Body of pancreas (tissue), 4 donors: ENCODE results near the gene CLDN7.

Source experiments
- POLR2A ChIP-seq, 3 donors: fragments of 450-650 bp; IDR thresholded peaks; one replicate each; pipeline ENCODE4 v1.6.1; 2016; ENCODE audit warnings: antibody characterized with exemption in 3 of 3, mild to moderate bottlenecking in 2 of 3
- TF ChIP-seq, protein P1 (sequence below), 7 experiments: fragments of 450-650 bp in 4 of 7; fragments of 200-600 bp in 3 of 7; sonication (generic) in 3 of 7; IDR thresholded peaks; one replicate each; pipeline ENCODE4 v1.5.1; 2016 to 2019; ENCODE audit warnings: antibody characterized with exemption in 7 of 7

DNA sequence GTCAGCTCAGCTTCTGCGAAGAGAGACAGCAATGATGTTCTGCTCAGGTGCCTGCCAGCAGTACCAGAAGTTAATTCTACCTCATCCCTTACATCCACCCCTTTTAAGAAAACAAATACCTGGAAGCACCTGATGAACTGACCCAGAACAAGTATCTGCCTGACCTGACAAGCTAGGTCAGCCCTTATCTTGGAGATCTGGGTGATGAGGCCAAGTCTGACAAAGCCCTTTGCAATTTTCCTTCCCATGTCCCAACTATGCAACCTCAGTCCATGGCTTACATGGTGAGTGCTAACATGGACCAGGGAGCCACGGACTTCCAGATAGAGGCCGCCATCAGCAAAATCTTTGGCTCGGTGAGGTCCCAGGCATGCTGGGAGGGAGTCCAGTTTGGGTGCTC lies 38.9 kb downstream of the CLDN7 start:
- TF ChIP-seq, protein P1, sequence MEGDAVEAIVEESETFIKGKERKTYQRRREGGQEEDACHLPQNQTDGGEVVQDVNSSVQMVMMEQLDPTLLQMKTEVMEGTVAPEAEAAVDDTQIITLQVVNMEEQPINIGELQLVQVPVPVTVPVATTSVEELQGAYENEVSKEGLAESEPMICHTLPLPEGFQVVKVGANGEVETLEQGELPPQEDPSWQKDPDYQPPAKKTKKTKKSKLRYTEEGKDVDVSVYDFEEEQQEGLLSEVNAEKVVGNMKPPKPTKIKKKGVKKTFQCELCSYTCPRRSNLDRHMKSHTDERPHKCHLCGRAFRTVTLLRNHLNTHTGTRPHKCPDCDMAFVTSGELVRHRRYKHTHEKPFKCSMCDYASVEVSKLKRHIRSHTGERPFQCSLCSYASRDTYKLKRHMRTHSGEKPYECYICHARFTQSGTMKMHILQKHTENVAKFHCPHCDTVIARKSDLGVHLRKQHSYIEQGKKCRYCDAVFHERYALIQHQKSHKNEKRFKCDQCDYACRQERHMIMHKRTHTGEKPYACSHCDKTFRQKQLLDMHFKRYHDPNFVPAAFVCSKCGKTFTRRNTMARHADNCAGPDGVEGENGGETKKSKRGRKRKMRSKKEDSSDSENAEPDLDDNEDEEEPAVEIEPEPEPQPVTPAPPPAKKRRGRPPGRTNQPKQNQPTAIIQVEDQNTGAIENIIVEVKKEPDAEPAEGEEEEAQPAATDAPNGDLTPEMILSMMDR (IDR thresholded peaks at IDR 0.05), result no peak
- TF ChIP-seq POLR2A (IDR thresholded peaks at IDR 0.05), result no peak
